ENCODE data around the gene ADGRB3.

GRCh38 chr6:69276204-69276603, 641.1 kb downstream of the ADGRB3 start:
- TF ChIP-seq CTCF (IDR thresholded peaks at IDR 0.05) (no peak), POLR2A (IDR thresholded peaks at IDR 0.05) (no peak)
